Vagina (tissue), 2 donors: Measurements from ENCODE around the gene OR9A4.

Experiments
- POLR2A ChIP-seq, 2 donors: fragments of 450-650 bp; IDR thresholded peaks; one replicate each; pipeline ENCODE4 v1.6.1; 2017; ENCODE audit warnings: antibody characterized with exemption in 2 of 2, mild to moderate bottlenecking in 2 of 2, moderate library complexity in 2 of 2
- POLR2AphosphoS5 ChIP-seq, 2 donors: sonication (generic); formaldehyde crosslinking; IDR thresholded peaks; one replicate each; pipeline ENCODE4 v1.9.0; 2017; ENCODE audit warnings: antibody characterized with exemption in 2 of 2, mild to moderate bottlenecking in 2 of 2, low read depth in 1 of 2; ENCODE audit not compliant: insufficient read depth in 1 of 2
- TF ChIP-seq, protein P1 (sequence below), 3 experiments: fragments of 450-650 bp in 2 of 3; fragments of 200-600 bp in 1 of 3; sonication (generic) in 1 of 3; IDR thresholded peaks; one replicate each; pipeline ENCODE4 v1.5.1; 2017 to 2019; ENCODE audit warnings: antibody characterized with exemption in 3 of 3, mild to moderate bottlenecking in 2 of 3, moderate library complexity in 2 of 3

DNA sequence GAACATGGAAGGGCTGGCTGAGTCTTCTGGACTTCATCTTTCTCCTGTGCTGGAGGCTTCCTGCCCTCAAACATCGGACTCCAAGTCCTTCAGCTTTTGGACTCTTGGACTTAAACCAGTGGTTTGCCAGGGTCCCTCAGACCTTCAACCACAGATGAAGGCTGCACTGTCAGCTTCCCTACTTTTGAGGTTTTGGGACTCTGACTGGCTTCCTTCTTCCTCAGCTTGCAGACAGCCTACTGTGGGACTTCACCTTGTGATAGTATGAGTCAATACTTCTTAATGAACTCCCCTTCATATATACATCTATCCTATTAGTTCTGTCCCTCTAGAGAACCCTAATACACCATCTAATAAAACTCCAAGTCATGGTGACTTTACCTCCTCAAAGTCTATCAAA is 34.6 kb downstream of the OR9A4 start:
- TF ChIP-seq, protein P1, sequence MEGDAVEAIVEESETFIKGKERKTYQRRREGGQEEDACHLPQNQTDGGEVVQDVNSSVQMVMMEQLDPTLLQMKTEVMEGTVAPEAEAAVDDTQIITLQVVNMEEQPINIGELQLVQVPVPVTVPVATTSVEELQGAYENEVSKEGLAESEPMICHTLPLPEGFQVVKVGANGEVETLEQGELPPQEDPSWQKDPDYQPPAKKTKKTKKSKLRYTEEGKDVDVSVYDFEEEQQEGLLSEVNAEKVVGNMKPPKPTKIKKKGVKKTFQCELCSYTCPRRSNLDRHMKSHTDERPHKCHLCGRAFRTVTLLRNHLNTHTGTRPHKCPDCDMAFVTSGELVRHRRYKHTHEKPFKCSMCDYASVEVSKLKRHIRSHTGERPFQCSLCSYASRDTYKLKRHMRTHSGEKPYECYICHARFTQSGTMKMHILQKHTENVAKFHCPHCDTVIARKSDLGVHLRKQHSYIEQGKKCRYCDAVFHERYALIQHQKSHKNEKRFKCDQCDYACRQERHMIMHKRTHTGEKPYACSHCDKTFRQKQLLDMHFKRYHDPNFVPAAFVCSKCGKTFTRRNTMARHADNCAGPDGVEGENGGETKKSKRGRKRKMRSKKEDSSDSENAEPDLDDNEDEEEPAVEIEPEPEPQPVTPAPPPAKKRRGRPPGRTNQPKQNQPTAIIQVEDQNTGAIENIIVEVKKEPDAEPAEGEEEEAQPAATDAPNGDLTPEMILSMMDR (IDR thresholded peaks at IDR 0.05): no peak
- no peak for TF ChIP-seq POLR2A (IDR thresholded peaks at IDR 0.05)
- no peak for TF ChIP-seq POLR2AphosphoS5 (IDR thresholded peaks at IDR 0.05; ENCODE audit: insufficient read depth in 1 of 2, low read depth in 1 of 2)
